T-helper 9 cell (primary cell): ENCODE results near the gene KRTAP12-2.

Experiments
- DNase-seq: peaks from one replicate; pipeline ENCODE4 v3.0.0-alpha.2; 2020
- total RNA-seq, 2 donors: gene quantifications; one replicate each; lab custom pipeline; 2026; lab: John Stamatoyannopoulos, UW

KRTAP12-2 gene
- total RNA-seq = 0 reads per million in 2 donors

GRCh38 chr21:44666401-44667320, at the start of gene KRTAP12-2:
Gene KRTAP12-2 (minus strand): TSS chr21:44666927. CDS start chr21:44666886, 41 bp downstream.
- no peak for DNase-seq

- DNase-seq = no peak
These were observed 48.2 kb upstream of the KRTAP12-2 start for GRCh38 chr21:44714905-44715304.

GRCh38 chr21:44713846-44714245, 47.1 kb upstream of the KRTAP12-2 start:
- DNase-seq = no peak

- DNase-seq = no peak
These were observed 46.4 kb upstream of the KRTAP12-2 start for GRCh38 chr21:44713130-44713529.

- no peak for DNase-seq
These were observed 45.7 kb upstream of the KRTAP12-2 start for GRCh38 chr21:44712203-44713028.

- no peak for DNase-seq
These were observed 44.8 kb upstream of the KRTAP12-2 start, which contains the start of gene TSPEAR for GRCh38 chr21:44711327-44712202. Gene TSPEAR (minus strand): TSS chr21:44711572. CDS start chr21:44711514, 58 bp downstream.

GRCh38 chr21:44710756-44711326, 44.1 kb upstream of the KRTAP12-2 start:
- DNase-seq = no peak

GRCh38 chr21:44710294-44710665, 43.6 kb upstream of the KRTAP12-2 start:
- DNase-seq = no peak

- DNase-seq = no peak
These were observed 42.9 kb upstream of the KRTAP12-2 start for GRCh38 chr21:44709426-44710293.

- no peak for DNase-seq
These were observed 42.2 kb upstream of the KRTAP12-2 start for GRCh38 chr21:44708866-44709425.

GRCh38 chr21:44708213-44708865, 41.6 kb upstream of the KRTAP12-2 start:
- DNase-seq = no peak

- no peak for DNase-seq
These were observed 40.2 kb upstream of the KRTAP12-2 start for GRCh38 chr21:44706706-44707581.

- DNase-seq = no peak
These were observed 39.4 kb upstream of the KRTAP12-2 start for GRCh38 chr21:44706026-44706705.

GRCh38 chr21:44704636-44705001, 37.9 kb upstream of the KRTAP12-2 start:
- no peak for DNase-seq

- no peak for DNase-seq
These were observed 37.3 kb upstream of the KRTAP12-2 start for GRCh38 chr21:44703731-44704635.

- no peak for DNase-seq
These were observed 36.4 kb upstream of the KRTAP12-2 start for GRCh38 chr21:44702973-44703730.
